NCI-H2196 (cell line): ENCODE data around the gene PROB1.

Experiments used
- DNase-seq: peaks from one replicate; lab custom pipeline; 2025; ENCODE audit not compliant: unreplicated experiment; lab: John Stamatoyannopoulos, UW

The PROB1 gene

GRCh38 chr5:139343476-139343875 is 51.4 kb downstream of the PROB1 start:
- DNase-seq, result no peak

GRCh38 chr5:139342423-139342723 is 52.5 kb downstream of the PROB1 start:
- no peak for DNase-seq

- peak; percentile 98 for DNase-seq
Measured at GRCh38 chr5:139341689-139342422, 53.0 kb downstream of the PROB1 start, which contains the start of gene PAIP2. Gene PAIP2, plus strand, starts transcription at chr5:139341854. Its CDS starts 21,931 bp downstream, at chr5:139363785.

GRCh38 chr5:139341187-139341688 is 53.7 kb downstream of the PROB1 start:
- no peak for DNase-seq
